NCI-H524 treated with DMSO at 0.1 percent for 48 hours (cell line): Measurements from ENCODE around the gene AGBL1.

Experiments
- DNase-seq: peaks from one replicate; lab custom pipeline; 2025; lab: John Stamatoyannopoulos, UW

The AGBL1 gene

GRCh38 chr15:86163816-86164215 is 84.1 kb downstream of the AGBL1 start:
- no peak for DNase-seq

- no peak for DNase-seq
These were observed 84.7 kb downstream of the AGBL1 start for GRCh38 chr15:86164232-86164898.

- no peak for DNase-seq
These were observed 85.9 kb downstream of the AGBL1 start for GRCh38 chr15:86165265-86166211.

GRCh38 chr15:86167841-86168240 is 88.2 kb downstream of the AGBL1 start:
- DNase-seq = no peak

GRCh38 chr15:86178845-86179244 is 99.2 kb downstream of the AGBL1 start:
- DNase-seq = peak; percentile 26

- DNase-seq = peak; percentile 75
These were observed 104.2 kb downstream of the AGBL1 start for GRCh38 chr15:86183596-86184491.

- no peak for DNase-seq
These were observed 114.2 kb downstream of the AGBL1 start for GRCh38 chr15:86193716-86194380.

- DNase-seq = no peak
These were observed 118.1 kb downstream of the AGBL1 start for GRCh38 chr15:86197770-86198169.

GRCh38 chr15:86199467-86200145 is 119.9 kb downstream of the AGBL1 start:
- no peak for DNase-seq

- no peak for DNase-seq
These were observed 121.8 kb downstream of the AGBL1 start for GRCh38 chr15:86201313-86202008.

GRCh38 chr15:86203462-86203861 is 123.8 kb downstream of the AGBL1 start:
- DNase-seq = no peak

- no peak for DNase-seq
These were observed 125.4 kb downstream of the AGBL1 start for GRCh38 chr15:86205096-86205495.

GRCh38 chr15:86213420-86213819 is 133.7 kb downstream of the AGBL1 start:
- DNase-seq = no peak

GRCh38 chr15:86213888-86214287 is 134.2 kb downstream of the AGBL1 start:
- DNase-seq = no peak

- no peak for DNase-seq
These were observed 141.4 kb downstream of the AGBL1 start for GRCh38 chr15:86221119-86221518.

GRCh38 chr15:86229306-86229705 is 149.6 kb downstream of the AGBL1 start:
- no peak for DNase-seq

GRCh38 chr15:86229936-86230335 is 150.3 kb downstream of the AGBL1 start:
- DNase-seq = no peak

- peak; percentile 11 for DNase-seq
These were observed 152.4 kb downstream of the AGBL1 start for GRCh38 chr15:86231864-86232721.

GRCh38 chr15:86235667-86236066 is 156.0 kb downstream of the AGBL1 start:
- no peak for DNase-seq
